ENCODE data around the gene GAA.

GAA gene

DNA sequence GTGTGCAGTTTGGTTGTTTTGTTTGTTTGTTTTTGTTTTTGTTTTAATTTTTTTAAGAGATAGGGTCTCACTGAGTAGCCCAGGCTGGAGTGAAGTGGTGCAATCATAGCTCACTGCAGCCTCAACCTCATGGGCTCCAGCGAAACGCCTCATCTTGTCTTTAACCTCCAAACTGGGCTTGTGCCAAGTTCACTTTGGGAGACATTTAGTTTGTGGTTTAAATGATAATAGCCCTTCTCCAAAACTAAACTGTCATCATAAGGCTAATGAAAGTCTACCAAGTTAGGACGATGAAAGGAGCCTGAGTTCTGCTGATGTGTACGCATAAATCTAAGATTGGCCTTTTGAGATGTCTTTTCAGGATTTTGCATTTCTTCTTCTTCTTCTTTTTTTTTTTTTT, 62.0 kb downstream of the GAA start:
- no peaks in the 10 kb centered on the region for H3K36me3 Mint-ChIP-seq (ENCODE audit: low read depth)
- TF ChIP-seq, protein P1, sequence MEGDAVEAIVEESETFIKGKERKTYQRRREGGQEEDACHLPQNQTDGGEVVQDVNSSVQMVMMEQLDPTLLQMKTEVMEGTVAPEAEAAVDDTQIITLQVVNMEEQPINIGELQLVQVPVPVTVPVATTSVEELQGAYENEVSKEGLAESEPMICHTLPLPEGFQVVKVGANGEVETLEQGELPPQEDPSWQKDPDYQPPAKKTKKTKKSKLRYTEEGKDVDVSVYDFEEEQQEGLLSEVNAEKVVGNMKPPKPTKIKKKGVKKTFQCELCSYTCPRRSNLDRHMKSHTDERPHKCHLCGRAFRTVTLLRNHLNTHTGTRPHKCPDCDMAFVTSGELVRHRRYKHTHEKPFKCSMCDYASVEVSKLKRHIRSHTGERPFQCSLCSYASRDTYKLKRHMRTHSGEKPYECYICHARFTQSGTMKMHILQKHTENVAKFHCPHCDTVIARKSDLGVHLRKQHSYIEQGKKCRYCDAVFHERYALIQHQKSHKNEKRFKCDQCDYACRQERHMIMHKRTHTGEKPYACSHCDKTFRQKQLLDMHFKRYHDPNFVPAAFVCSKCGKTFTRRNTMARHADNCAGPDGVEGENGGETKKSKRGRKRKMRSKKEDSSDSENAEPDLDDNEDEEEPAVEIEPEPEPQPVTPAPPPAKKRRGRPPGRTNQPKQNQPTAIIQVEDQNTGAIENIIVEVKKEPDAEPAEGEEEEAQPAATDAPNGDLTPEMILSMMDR (IDR thresholded peaks at IDR 0.05; ENCODE audit: unreplicated experiment in 3 of 3): no peak
- H3K27me3 Mint-ChIP-seq (ENCODE audit: low read depth): peaks cover 3% of the 10 kb centered on the region
- peaks cover 25% of the 10 kb centered on the region for H3K4me1 Mint-ChIP-seq
- no peaks in the 10 kb centered on the region for H3K9me3 Mint-ChIP-seq
- no peak overlapping the region for H3K27ac Mint-ChIP-seq
- H3K4me3 Mint-ChIP-seq: no peak overlapping the region

DNA sequence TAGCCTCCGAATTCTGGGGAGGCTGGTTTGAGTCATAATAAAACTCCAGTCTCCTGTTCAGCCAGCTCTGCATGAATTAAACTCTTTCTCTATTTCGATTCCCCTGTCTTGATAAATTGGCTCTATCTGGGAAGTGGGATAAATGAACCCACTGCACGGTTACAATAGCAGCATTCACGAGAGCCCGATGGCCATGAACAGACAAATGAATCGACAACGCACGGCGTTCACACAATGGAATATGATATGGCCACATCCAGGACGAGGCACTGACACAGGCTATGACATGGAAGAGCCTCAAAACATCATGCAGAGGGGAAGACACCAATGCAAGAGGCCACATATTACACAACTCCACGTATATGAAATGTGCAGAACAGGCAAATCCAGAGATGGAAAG, 62.8 kb downstream of the GAA start:
- no peaks in the 10 kb centered on the region for H3K36me3 Mint-ChIP-seq (ENCODE audit: low read depth)
- peaks cover 7% of the 10 kb centered on the region for H3K27me3 Mint-ChIP-seq (ENCODE audit: low read depth)
- H3K27ac Mint-ChIP-seq: no peak overlapping the region
- no peak overlapping the region for H3K4me3 Mint-ChIP-seq
- peaks cover 27% of the 10 kb centered on the region for H3K4me1 Mint-ChIP-seq
- H3K9me3 Mint-ChIP-seq: no peaks in the 10 kb centered on the region
- TF ChIP-seq, protein P1 (IDR thresholded peaks at IDR 0.05; ENCODE audit: unreplicated experiment in 3 of 3): no peak

- no peaks in the 10 kb centered on the region for H3K9me3 Mint-ChIP-seq
- TF ChIP-seq, protein P1 (IDR thresholded peaks at IDR 0.05; ENCODE audit: unreplicated experiment in 3 of 3): no peak
- H3K4me1 Mint-ChIP-seq: peaks cover 7% of the 10 kb centered on the region
- no peaks in the 10 kb centered on the region for H3K36me3 Mint-ChIP-seq (ENCODE audit: low read depth)
- H3K27ac Mint-ChIP-seq: no peak overlapping the region
- H3K27me3 Mint-ChIP-seq (ENCODE audit: low read depth): peaks cover 18% of the 10 kb centered on the region
- no peak overlapping the region for H3K4me3 Mint-ChIP-seq
Observed at GRCh38 chr17:80166446-80166845, 65.1 kb downstream of the GAA start.

- H3K4me3 Mint-ChIP-seq: no peak overlapping the region
Observed at GRCh38 chr17:80168371-80168770, 67.0 kb downstream of the GAA start.

GRCh38 chr17:80169107-80169506, 67.7 kb downstream of the GAA start:
- Mint-ChIP-seq H3K9me3 (no peaks in the 10 kb centered on the region), H3K4me1 (peaks cover 7% of the 10 kb centered on the region), H3K4me3 (no peak overlapping the region), H3K27ac (no peak overlapping the region), H3K36me3 (ENCODE audit: low read depth) (no peaks in the 10 kb centered on the region), H3K27me3 (ENCODE audit: low read depth) (peaks cover 19% of the 10 kb centered on the region)
- TF ChIP-seq, protein P1 (IDR thresholded peaks at IDR 0.05; ENCODE audit: unreplicated experiment in 3 of 3): no peak

More at GRCh38 chr17:80168371-80168770, 67.0 kb downstream of the GAA start:
- Mint-ChIP-seq H3K27me3 (ENCODE audit: low read depth) (peaks cover 19% of the 10 kb centered on the region), H3K36me3 (ENCODE audit: low read depth) (no peaks in the 10 kb centered on the region), H3K9me3 (no peaks in the 10 kb centered on the region), H3K27ac (no peak overlapping the region), H3K4me1 (peaks cover 7% of the 10 kb centered on the region)
- TF ChIP-seq, protein P1 (IDR thresholded peaks at IDR 0.05; ENCODE audit: unreplicated experiment in 3 of 3): no peak
